IMR-90 (cell line): ENCODE measurements around the gene DIP2C. TPM values are rescaled to one million over a fixed set of nuclear protein-coding genes. Genes with fewer than 3 reads are reported as not detected.

ENCODE experiments used
- ATAC-seq: fragments of 200-7000 bp; cut with Tn5 transposase; 2 replicates; pipeline ENCODE4 v1.9.1; 2020; ENCODE audit warnings: low read depth, mild to moderate bottlenecking, moderate library complexity
- BruUV-seq: library from RNA; stranded (reverse); fragments of 400-500 nt; replicated peaks from 2 replicates; lab custom pipeline; 2021; lab: Mats Ljungman, UMichigan
- CTCF ChIA-PET: fragments of 300-600 bp; formaldehyde crosslinking; extraction: SDS; loops from one replicate; lab custom pipeline; 2021; ENCODE audit warnings: antibody characterized with exemption; lab: Yijun Ruan, JAX
- POLR2A ChIA-PET: fragments of 300-600 bp; sonication (Branson Sonifier 250); formaldehyde crosslinking; loops from one replicate; lab custom pipeline; 2022; ENCODE audit warnings: antibody characterized with exemption; ENCODE audit not compliant: unreplicated experiment; lab: Charles Lee
- DNase-seq: peaks from one replicate; pipeline ENCODE4 v3.0.0; 2013
- H2AFZ ChIP-seq: replicated peaks from 2 replicates; pipeline ENCODE3; 2013; ENCODE audit warnings: low read length, mild to moderate bottlenecking; ENCODE audit not compliant: poor library complexity
- H2AK5ac ChIP-seq: 2 replicates; pipeline ENCODE4 v1.6.1; 2013; ENCODE audit warnings: low read depth, low read length, inconsistent platforms
- H2AK9ac ChIP-seq: replicated peaks from 2 replicates; pipeline ENCODE3; 2013; ENCODE audit warnings: mild to moderate bottlenecking, low read depth, low read length, moderate library complexity; ENCODE audit not compliant: poor library complexity
- H2BK120ac ChIP-seq: 2 replicates; pipeline ENCODE4 v1.6.1; 2013; ENCODE audit warnings: low read depth, low read length, inconsistent platforms
- H2BK15ac ChIP-seq: 3 replicates; pipeline ENCODE4 v1.6.1; 2013; ENCODE audit warnings: low read depth, low read length, inconsistent platforms
- H2BK20ac ChIP-seq: 2 replicates; pipeline ENCODE4 v1.6.1; 2013; ENCODE audit warnings: low read depth, mild to moderate bottlenecking, inconsistent platforms, low read length, moderate library complexity
- H2BK5ac ChIP-seq: 2 replicates; pipeline ENCODE4 v1.6.1; 2013; ENCODE audit warnings: mild to moderate bottlenecking, low read depth, low read length, inconsistent platforms; ENCODE audit not compliant: poor library complexity, severe bottlenecking
- H3K14ac ChIP-seq: replicated peaks from 2 replicates; pipeline ENCODE4 v1.6.1; 2013; ENCODE audit warnings: low read depth, low read length, inconsistent platforms
- H3K18ac ChIP-seq: 2 replicates; pipeline ENCODE4 v1.6.1; 2013; ENCODE audit warnings: low read depth, low read length, control low read depth
- H3K23ac ChIP-seq: 2 replicates; pipeline ENCODE4 v1.6.1; 2013; ENCODE audit warnings: low read depth, low read length, inconsistent platforms
- H3K27ac ChIP-seq: 2 replicates; pipeline ENCODE4 v1.5.1; 2013; ENCODE audit warnings: mild to moderate bottlenecking, control low read depth, low read length; ENCODE audit not compliant: insufficient read depth
- H3K27me3 ChIP-seq: 2 replicates; pipeline ENCODE4 v1.6.1; 2013; ENCODE audit warnings: low read length; ENCODE audit not compliant: control insufficient read depth, insufficient read depth
- H3K36me3 ChIP-seq: 2 replicates; pipeline ENCODE4 v1.6.1; 2013; ENCODE audit warnings: low read length, mixed read lengths; ENCODE audit not compliant: control insufficient read depth, insufficient read depth
- H3K4ac ChIP-seq: 2 replicates; pipeline ENCODE4 v1.6.1; 2013; ENCODE audit warnings: low read depth, low read length, inconsistent platforms
- H3K4me1 ChIP-seq: 2 replicates; pipeline ENCODE4 v1.6.1; 2013; ENCODE audit warnings: low read length, mixed read lengths; ENCODE audit not compliant: control insufficient read depth, insufficient read depth
- H3K4me2 ChIP-seq: 2 replicates; pipeline ENCODE4 v1.6.1; 2013; ENCODE audit warnings: low read depth, mild to moderate bottlenecking, control low read depth, low read length, moderate library complexity
- H3K4me3 ChIP-seq: 2 replicates; pipeline ENCODE4 v1.5.1; 2013; ENCODE audit warnings: low read depth, mild to moderate bottlenecking, control low read depth, low read length, moderate library complexity; ENCODE audit not compliant: insufficient read depth
- H3K56ac ChIP-seq: 2 replicates; pipeline ENCODE4 v1.6.1; 2013; ENCODE audit warnings: low read length, inconsistent platforms; ENCODE audit not compliant: insufficient read depth; ENCODE audit errors: extremely low read depth
- H3K79me1 ChIP-seq, 2 experiments: 2 replicates each; pipeline ENCODE4 v1.6.1; 2013; ENCODE audit warnings: low read length in 2 of 2, inconsistent platforms in 1 of 2, low read depth in 1 of 2
- H3K9ac ChIP-seq: 2 replicates; pipeline ENCODE4 v1.6.1; 2013; ENCODE audit warnings: low read depth, low read length, control low read depth
- H3K9me1 ChIP-seq: 2 replicates; pipeline ENCODE4 v1.6.1; 2013; ENCODE audit warnings: low read length, inconsistent platforms; ENCODE audit not compliant: insufficient read depth
- H3K9me3 ChIP-seq: 2 replicates; pipeline ENCODE4 v1.6.1; 2013; ENCODE audit warnings: low read length; ENCODE audit not compliant: control insufficient read depth, insufficient read depth
- H4K20me1 ChIP-seq: 2 replicates; pipeline ENCODE4 v1.6.1; 2013; ENCODE audit warnings: low read length, inconsistent platforms; ENCODE audit not compliant: insufficient read depth
- H4K5ac ChIP-seq: 2 replicates; pipeline ENCODE4 v1.6.1; 2013; ENCODE audit warnings: mild to moderate bottlenecking, low read depth, low read length, control low read depth
- H4K8ac ChIP-seq, 2 experiments: 2 replicates each; pipeline ENCODE4 v1.6.1; 2013; ENCODE audit warnings: low read depth in 2 of 2, low read length in 2 of 2, control low read depth in 1 of 2, inconsistent platforms in 1 of 2
- H4K91ac ChIP-seq: 2 replicates; pipeline ENCODE4 v1.6.1; 2013; ENCODE audit warnings: low read depth, low read length, inconsistent platforms; ENCODE audit not compliant: insufficient read depth
- CEBPB ChIP-seq: IDR thresholded peaks from 2 replicates; pipeline ENCODE4 v1.6.1; 2012; ENCODE audit warnings: low read depth, low read length, improper control_type of control experiment
- CHD1 ChIP-seq: IDR thresholded peaks from 2 replicates; pipeline ENCODE4 v1.6.1; 2012; ENCODE audit warnings: low read depth, low read length, improper control_type of control experiment
- MAZ ChIP-seq: IDR thresholded peaks from 2 replicates; pipeline ENCODE4 v1.6.1; 2012; ENCODE audit warnings: low read depth, mild to moderate bottlenecking, low read length, improper control_type of control experiment, moderate library complexity, borderline replicate concordance
- NFE2L2 ChIP-seq: fragments of 150-350 bp; IDR thresholded peaks from 2 replicates; pipeline ENCODE4 v1.6.1; 2016; ENCODE audit warnings: low read depth, mild to moderate bottlenecking, low read length
- RAD21 ChIP-seq: IDR thresholded peaks from 2 replicates; pipeline ENCODE4 v1.6.1; 2012; ENCODE audit warnings: low read length, improper control_type of control experiment
- SMC3 ChIP-seq: fragments of 150-350 bp; IDR thresholded peaks from 2 replicates; pipeline ENCODE4 v1.6.1; 2016; ENCODE audit warnings: low read depth, mild to moderate bottlenecking, antibody characterized with exemption, low read length, moderate library complexity
- WGBS, 2 experiments: methylation state at CpG; one replicate each; pipeline versions ENCODE4 v1.1.5 to v1.1.7; 2013; ENCODE audit warnings: missing lambda C conversion rate in 2 of 2; ENCODE audit not compliant: insufficient read length in 1 of 2; ENCODE audit errors: extremely low coverage in 2 of 2; 5-methylcytosine and 5-hydroxymethylcytosine counted together
- dilution Hi-C: fragments of 300-500 bp; cut with HindIII; formaldehyde crosslinking; loops from one replicate; pipeline ENCODE4 v1.14.3; 2018; ENCODE audit warnings: low sequenced_read_pairs; ENCODE audit not compliant: unreplicated experiment
- in situ Hi-C: fragments of 300-500 bp; cut with MboI; formaldehyde crosslinking; loops from 3 replicates; pipeline ENCODE4 v1.14.3; 2019; ENCODE audit warnings: low sequenced_read_pairs, inconsistent platforms, mixed read lengths
- intact Hi-C: fragments of 100-400 bp; cut with micrococcal nuclease; formaldehyde crosslinking; loops from 2 replicates; pipeline ENCODE4 v1.10.0; 2022
- polyA plus RNA-seq, 3 experiments: library from polyadenylated mRNA; depleted of rRNA; stranded (reverse); fragments of >200 nt; gene quantifications; 2 replicates each; pipeline ENCODE4 v1.2.3, GENCODE V29; 2012; ENCODE audit warnings: low replicate concordance in 1 of 3
- total RNA-seq: library from RNA; depleted of rRNA; stranded (reverse); fragments of >200 nt; gene quantifications from 2 replicates; pipeline ENCODE4 v1.2.3, GENCODE V29; 2012

The DIP2C gene
- total and polyA plus RNA-seq, 2 of the 4 experiments (the other 2 are of a cell fraction): 8.6 to 17.3 TPM

GRCh38 chr10:560314-560992, 129.0 kb downstream of the DIP2C start:
- CTCF ChIA-PET: interaction anchor here (0.6 kb wide), 2 partner anchors 82 to 457 kb away, joined by 3 read pairs; no protein-coding TSS in a partner anchor
- H3K4ac ChIP-seq: no peak overlapping the region
- DNase-seq: peak; percentile 20
- H2AFZ ChIP-seq: no peak overlapping the region
- H4K5ac ChIP-seq: no peak overlapping the region
- no peaks in the 10 kb centered on the region for H3K27me3 ChIP-seq
- no peak overlapping the region for H3K27ac ChIP-seq
- TF ChIP-seq RAD21: no peak
- no peak for TF ChIP-seq NFE2L2
- no peak for TF ChIP-seq CEBPB
- TF ChIP-seq MAZ: no peak
- no peak for TF ChIP-seq SMC3
- no peak for TF ChIP-seq CHD1
- peaks cover 5% of the 10 kb centered on the region; the same call in 1 of the 2 replicates for H3K9me3 ChIP-seq
- H2BK5ac ChIP-seq: no peak overlapping the region
- H3K14ac ChIP-seq: no peak overlapping the region
- intact Hi-C loops (no loop called here), in situ Hi-C loops (no loop called here), dilution Hi-C loops (no loop called here)
- no peak overlapping the region for H4K91ac ChIP-seq
- H3K23ac ChIP-seq: no peak overlapping the region
- no TSS peak for BruUV-seq
- no peak overlapping the region for H4K8ac ChIP-seq
- no peak overlapping the region for H3K4me3 ChIP-seq
- ATAC-seq: no peak
- H2BK15ac ChIP-seq: no peak overlapping the region
- H3K36me3 ChIP-seq: no peaks in the 10 kb centered on the region
- no peak overlapping the region for H3K56ac ChIP-seq
- no peak overlapping the region for H3K18ac ChIP-seq
- no peak overlapping the region for H2BK120ac ChIP-seq
- H3K79me1 ChIP-seq: peaks cover 57 to 90% of the 10 kb centered on the region in 2 experiments
- no peak overlapping the region for H3K9ac ChIP-seq
- H3K4me2 ChIP-seq: no peak overlapping the region
- peak overlapping the region; percentile 25 for H2AK9ac ChIP-seq
- peaks cover 37% of the 10 kb centered on the region for H3K9me1 ChIP-seq
- H2AK5ac ChIP-seq: no peak overlapping the region
- H4K20me1 ChIP-seq: peaks cover 92% of the 10 kb centered on the region
- peaks cover 11% of the 10 kb centered on the region; the same call in 1 of the 2 replicates for H3K4me1 ChIP-seq
- 94% methylated on average over 3 of the region's 11 CpGs; no CpG with 5 or more reads in 1 of the 2 experiments for WGBS, 2 experiments
- H2BK20ac ChIP-seq: no peak overlapping the region
- POLR2A ChIA-PET: no interaction called here
